HG03045 (cell line): Measurements from ENCODE around the gene LYSMD4.
A peak's percentile ranks its signal among the peaks of the same experiment; 100 is the strongest.

Source experiments
- ATAC-seq: cut with Tn5 transposase; IDR thresholded peaks from one replicate; pipeline ENCODE4 v1.9.1; 2021; ENCODE audit warnings: mild to moderate bottlenecking, moderate library complexity; ENCODE audit not compliant: unreplicated experiment

LYSMD4 gene

DNA sequence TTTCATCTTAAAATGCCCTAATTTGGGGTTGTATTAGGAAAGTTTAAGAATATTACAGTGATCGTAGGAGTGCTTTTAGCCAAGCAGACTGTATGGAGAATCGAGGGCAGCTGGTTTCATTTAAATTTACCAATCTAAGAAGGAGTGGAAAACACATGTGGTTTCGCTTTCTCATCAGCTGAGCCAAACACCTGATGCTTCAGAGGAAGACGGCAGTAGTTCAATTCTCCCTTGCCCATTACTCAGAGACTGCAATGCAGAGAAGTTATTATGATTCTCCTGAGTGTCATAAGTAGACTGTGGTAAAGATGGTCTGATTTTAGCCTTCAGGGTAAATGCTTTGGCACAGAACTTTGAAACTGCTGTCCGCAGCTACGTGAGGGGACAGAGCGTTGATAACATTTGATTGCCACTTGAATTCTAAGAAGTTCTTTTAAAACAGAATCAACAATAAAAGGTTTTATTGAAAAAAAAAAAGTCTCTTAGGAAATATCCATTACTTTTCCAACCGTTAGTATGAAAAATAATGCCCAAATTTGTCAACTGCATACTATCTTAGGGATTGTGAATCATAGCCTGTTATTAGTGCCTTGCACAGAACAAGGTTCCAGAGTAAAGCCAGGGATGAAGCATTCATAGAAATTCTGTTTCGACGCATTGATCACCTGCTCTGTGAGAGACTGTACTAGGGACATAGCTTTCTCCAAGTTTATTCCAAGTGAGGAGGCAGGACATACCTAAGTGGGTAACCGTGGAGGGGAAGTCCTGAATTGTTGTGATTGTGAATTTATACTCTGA lies 25.6 kb downstream of the LYSMD4 start:
- ATAC-seq: no peak

DNA sequence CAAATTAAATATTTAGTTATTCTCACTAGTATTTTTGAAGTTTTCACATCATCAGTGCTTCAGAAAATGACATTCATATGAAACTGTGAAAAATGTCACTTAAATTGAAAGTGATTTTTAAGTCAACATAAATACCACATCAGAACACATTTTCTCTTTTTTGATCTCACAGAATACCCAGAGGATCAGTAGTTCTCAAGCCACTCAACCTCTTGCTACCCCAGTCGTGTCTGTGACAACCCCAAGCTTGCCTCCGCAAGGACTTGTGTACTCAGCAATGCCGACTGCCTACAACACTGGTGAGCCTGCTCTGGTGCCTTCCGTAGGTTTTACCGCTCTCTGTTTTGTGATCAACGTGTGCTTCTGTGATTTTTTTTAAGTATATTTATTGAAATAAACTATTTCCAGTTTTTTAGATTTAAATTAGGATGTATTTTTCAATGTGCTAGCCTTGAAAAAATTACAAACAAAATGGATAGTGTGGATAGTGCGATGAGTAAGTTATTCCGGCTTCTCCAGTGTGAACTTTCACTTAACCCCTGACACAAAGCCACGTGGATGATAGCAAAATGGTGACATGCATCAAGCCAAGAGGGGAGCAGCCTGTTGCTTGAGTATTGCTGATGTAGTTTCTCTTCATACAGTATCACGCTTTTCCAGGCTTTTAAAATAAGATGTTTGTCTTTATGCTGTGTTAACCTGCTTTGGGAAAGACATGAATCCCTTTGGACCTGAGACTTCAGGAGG lies 26.5 kb downstream of the LYSMD4 start:
- no peak for ATAC-seq

DNA sequence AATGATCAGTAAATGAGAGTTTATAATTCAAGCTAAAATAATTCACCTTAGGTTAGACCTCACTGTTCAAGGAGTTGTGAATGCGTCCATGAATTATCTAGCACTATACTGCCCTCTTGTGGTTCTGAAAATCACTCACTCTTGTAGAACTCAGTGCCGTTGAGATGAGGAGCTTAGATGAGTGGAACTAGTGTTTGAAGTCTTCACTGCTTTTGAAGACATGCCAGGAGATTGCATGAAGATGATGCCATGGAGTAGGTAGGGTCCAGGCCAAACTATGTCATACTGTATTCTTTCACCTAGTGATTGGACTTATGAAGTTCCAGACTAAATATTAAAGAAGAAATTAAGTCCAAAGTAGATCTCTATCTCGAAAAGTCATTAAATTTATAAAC lies 28.8 kb downstream of the LYSMD4 start:
- ATAC-seq: peak; percentile 43

DNA sequence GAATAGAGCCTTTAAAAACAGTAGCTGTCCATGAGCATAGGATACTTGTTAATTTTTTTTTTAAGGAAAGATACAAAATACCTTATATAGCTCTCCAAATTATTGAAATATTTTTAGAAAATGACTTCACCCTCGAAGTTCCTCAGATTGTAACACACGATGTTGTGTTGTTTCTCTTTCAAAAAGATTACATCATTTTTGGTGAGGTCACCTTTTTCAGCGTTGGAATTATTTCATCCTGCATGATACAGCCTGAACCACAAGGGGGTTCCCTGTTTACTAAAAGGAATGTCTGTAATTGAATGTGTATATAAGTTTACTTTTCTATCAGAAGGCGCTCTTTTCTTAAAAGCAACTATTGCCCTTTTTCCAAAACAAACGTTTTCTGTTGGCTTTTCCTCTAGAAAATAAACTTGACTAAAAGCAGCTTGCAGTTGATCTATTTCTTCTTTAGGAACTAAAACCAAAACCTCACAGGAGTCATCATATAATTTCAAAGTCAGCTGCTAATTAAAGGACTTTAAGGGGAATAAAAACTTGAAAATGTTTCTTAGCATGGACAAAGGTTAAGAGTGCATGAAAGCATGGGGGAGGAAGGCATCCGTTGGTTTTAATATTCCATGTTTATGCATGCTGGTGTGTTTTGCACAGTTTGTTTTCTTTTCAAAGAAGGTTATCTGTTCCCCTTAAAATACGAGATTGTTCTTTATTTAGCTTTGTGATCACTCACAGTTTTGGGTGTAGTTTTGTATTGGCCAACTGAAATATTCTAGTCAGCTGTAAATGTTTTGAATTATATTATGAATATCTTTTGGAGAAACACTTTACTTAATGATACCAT lies 29.4 kb downstream of the LYSMD4 start:
- ATAC-seq: peak; percentile 60

DNA sequence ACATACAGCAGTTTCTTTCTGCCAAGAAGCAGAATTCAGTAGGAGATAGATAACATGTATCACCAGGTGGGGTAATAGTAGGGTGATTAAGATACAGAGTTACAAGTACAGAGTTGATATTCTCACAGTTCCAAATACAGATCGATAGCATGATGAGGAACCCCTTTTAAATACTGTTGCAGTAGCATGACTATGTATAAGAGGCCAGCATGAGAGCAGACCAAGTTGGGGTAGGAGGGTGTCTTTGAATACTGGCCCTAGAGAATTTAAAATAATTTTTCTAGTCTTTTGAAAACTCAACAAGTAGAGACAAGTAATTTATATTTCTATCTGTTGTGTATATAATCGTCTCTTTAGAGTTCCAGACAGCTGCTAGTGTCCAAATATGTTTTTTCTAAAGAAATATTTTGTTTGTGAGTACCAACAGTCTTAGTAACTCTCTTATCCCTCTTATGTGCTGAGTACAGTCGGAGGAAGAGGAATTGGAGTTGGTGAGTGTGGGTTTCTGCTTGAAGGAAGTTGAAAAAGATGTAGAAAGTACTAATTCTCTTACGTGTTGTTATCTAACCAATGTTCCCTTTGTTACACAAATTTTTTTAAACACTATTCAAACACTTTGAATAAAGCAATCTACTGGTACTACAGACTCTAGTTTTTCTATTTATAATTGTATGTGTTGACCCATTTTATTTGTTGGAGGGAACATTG lies 30.2 kb downstream of the LYSMD4 start:
- no peak for ATAC-seq

DNA sequence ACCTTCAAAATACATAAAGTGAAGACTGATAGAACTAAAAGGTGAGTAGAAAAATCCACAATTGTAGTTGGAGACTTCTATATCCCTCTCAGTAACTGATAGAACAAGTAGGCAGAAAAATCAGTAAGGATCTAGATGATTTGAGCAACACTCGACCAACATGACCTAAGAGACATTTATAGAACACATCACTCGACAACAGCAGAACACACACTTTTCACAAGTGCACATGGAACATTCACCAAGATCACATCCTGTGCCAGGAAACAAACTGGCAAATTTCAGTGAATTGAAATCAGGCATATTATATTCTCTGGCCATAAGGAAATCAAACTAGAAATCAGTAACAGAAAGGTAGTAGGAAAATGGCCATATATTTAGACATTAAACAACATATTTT lies 37.1 kb downstream of the LYSMD4 start:
- no peak for ATAC-seq

DNA sequence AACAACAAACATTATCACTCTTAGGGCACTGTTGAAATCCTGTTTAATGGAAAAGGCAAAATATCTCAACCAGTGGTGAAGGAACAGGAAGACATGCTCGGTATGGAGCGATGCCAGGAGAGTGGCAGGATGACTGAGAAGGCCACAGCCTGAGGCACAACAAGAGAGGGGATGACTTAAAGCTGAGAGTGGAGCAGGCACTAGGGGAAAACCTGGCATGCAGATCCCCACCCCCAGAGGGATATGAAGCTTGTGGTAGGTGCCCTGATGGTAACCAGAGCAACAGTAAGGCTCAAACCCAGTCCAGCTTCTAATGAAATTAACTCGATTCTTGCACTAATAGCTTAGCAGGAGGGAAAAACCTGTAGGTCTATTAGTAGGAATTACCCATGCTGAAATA lies 40.4 kb downstream of the LYSMD4 start:
- ATAC-seq: peak; percentile 43

DNA sequence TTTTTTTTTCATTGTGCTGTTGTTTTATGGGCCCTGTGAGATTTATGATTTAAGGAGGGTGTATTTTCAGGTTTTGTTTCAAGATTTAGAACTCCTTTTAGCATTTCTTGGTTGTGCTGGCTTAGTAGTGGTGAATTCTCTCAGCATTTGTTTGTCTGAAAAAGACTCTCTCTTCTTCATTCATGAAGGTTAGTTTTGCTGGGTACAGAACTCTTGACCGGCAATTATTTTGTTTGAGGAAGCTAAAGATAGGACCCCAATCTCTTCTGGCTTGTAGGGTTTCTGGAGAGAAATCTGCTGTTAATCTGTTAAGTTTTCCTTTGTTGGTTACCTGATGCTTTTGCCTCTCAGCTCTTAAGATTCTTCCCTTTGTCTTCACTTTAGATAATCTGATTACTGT lies 46.9 kb downstream of the LYSMD4 start:
- no peak for ATAC-seq

DNA sequence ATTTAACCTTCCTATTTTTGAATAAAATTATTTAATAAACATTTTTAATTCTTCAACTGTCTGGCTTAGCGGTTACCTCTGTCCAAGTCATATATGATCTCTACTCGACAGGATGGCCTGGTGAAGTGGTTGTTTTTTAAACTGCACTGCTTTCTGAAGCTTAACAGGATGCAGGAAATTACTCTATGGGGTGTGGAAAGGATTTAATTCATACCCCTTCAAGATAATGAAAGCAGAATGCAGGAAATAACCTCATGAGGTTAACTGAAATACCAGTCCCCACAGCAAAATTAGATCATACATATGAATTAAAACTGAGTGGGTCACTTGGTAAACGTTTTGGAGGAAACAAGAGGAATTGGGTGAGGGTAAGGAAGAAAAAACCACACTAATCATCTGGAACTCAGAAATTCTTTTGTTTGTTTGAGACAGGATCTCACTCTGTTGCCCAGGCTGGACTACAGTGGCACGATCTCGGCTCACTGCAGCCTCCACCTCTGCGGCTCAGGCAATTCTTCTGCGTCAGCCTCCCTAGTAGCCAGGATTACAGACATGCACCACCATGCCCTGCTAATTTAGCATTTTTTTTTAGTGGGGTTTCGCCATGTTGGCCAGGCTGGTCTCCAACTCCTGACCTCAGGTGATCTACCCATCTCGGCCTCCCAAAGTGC lies 50.1 kb downstream of the LYSMD4 start:
- ATAC-seq: no peak

DNA sequence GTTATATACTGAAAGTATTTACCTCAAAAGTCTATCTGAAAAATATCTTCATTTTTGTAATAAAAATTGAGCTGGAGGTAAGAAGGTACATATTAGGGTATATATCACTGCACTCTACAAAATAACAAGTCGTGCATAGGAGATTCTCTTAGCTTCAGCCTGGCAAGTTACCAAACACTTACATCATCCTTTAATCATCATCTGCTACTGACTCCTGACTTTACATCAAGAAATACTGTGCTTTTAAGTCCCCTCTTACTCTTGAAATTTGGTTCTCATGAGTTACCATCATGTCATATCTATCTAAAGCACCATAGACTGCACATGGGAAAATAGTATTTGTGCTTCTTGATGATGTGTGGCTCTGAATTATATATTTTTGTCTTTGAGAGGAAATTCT lies 50.8 kb downstream of the LYSMD4 start:
- no peak for ATAC-seq

DNA sequence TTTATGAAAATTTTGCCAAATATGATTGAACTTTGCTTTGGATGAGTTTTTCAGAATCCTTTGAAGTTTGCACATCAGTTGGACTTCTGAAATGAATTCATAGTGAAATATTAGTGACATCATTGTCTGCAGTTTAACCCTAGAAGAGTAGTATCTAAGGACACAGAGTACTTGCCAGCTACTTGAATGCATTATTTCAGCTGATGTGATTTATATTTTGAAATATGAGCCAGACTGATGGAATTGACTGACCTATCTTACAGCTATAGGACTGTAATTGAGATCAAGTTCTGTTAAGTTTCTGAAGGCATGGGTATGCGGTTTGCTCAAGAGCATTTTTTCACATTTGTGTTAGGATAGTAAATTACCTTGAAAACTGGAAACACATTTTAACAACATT lies 51.2 kb downstream of the LYSMD4 start:
- ATAC-seq: no peak

DNA sequence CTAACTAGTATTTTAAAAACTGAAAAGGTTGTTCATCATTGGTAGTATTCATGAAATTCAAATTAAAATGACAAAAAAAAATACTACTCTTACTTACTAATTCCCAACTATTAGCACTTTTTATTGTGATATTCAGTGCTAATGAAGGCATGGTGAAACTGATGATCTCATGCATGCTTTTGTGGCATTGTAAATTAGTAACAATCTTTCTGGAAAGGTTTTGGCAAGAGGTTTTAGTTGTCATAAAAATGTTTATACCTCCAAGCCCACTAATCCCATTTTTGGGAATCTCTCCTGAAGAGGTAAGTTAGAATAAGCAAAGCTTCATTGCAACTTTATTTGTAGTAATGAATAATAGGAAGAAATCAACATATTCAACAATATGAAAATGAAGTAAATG lies 53.0 kb downstream of the LYSMD4 start:
- ATAC-seq: no peak

DNA sequence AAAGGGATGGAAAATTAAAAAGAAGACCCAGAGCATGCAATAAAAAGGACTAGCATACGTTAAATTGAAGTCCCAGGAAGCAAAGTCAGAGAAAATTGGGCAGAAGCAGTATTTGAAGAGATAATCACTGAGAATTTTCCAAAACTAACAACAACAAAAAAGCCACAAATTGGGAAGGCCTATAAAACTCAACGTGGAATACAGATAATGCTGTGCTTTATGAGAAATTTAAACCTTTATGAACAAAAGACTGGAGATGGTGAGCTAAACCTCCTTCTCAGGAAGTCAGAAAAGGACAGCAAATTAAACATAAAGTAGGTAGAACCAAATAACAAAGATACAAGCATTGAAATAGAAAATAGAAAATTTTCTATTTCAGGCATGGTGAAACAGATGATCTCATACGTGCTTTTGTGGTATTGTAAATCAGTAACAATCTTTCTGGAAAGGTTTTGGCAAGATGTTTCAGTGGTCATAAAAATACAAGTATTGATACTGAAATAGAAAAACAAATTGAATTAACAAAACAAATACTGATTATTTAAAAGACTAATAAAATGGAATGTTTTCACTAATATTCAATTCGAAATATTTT lies 55.6 kb downstream of the LYSMD4 start:
- ATAC-seq: peak; percentile 36
